Endothelial cell of umbilical vein (primary cell): ENCODE data around the gene PPP4C. TPM values are rescaled to one million over a fixed set of nuclear protein-coding genes. Genes with fewer than 3 reads are reported as not detected.
"Not testable (repeated sequence)": the region's sequence is repeated elsewhere in the genome, so short reads cannot be mapped to it uniquely, and the experiment has no call there.

ENCODE experiments used
- BruUV-seq: library from RNA; stranded (reverse); fragments of 400-500 nt; replicated peaks from 2 replicates; lab custom pipeline; 2021; lab: Mats Ljungman, UMichigan
- CTCF ChIA-PET: fragments of 300-600, 350-600 bp; sonication (Branson Sonifier 250); formaldehyde crosslinking; loops from one replicate; lab custom pipeline; 2021; ENCODE audit warnings: antibody characterized with exemption, inconsistent platforms; lab: Charles Lee
- POLR2A ChIA-PET: fragments of 300-600, 350-600 bp; sonication (Branson Sonifier 250); formaldehyde crosslinking; loops from one replicate; lab custom pipeline; 2021; ENCODE audit warnings: antibody characterized with exemption, inconsistent platforms; lab: Charles Lee
- DNase-seq: peaks from one replicate; pipeline ENCODE4 v3.0.0-alpha.2; 2011; ENCODE audit warnings: low read depth, low spot score
- FAIRE-seq: peaks from 2 replicates; lab custom pipeline; 2011; peaks lifted over from hg19 to GRCh38; lab: Jason Lieb, UNC
- H2AFZ ChIP-seq: 2 replicates; pipeline ENCODE4 v1.6.0; 2012; ENCODE audit warnings: low read depth, low read length, control low read depth, inconsistent platforms
- H3K27ac ChIP-seq: 2 replicates; pipeline ENCODE4 v1.5.1; 2011; ENCODE audit warnings: low read depth, mild to moderate bottlenecking, control low read depth, low read length, moderate library complexity; ENCODE audit not compliant: insufficient read depth
- H3K27me3 ChIP-seq, 2 experiments: 2 replicates each; pipeline versions ENCODE4 v1.6.0 to v1.6.1; 2011; ENCODE audit warnings: low read length in 2 of 2, mixed read lengths in 1 of 2; ENCODE audit not compliant: control insufficient read depth in 2 of 2, insufficient read depth in 2 of 2
- H3K36me3 ChIP-seq, 2 experiments: 2 replicates in 1 of 2; 3 replicates in 1 of 2; pipeline ENCODE4 v1.5.1; 2011; ENCODE audit warnings: low read length in 2 of 2, mild to moderate bottlenecking in 1 of 2, moderate library complexity in 1 of 2; ENCODE audit not compliant: control insufficient read depth in 2 of 2, insufficient read depth in 2 of 2; ENCODE audit errors: extremely low read depth in 1 of 2
- H3K4me1 ChIP-seq: 3 replicates; pipeline ENCODE4 v1.5.1; 2011; ENCODE audit warnings: mild to moderate bottlenecking, low read length; ENCODE audit not compliant: control insufficient read depth, insufficient read depth; ENCODE audit errors: extremely low read depth
- H3K4me2 ChIP-seq: 2 replicates; pipeline ENCODE4 v1.6.1; 2011; ENCODE audit warnings: low read length, control low read depth, mixed read lengths; ENCODE audit not compliant: insufficient read depth
- H3K4me3 ChIP-seq, 3 experiments: fragments of 200-600 bp in 1 of 3; sonication (generic), shearing (Covaris generic) in 1 of 3; replicated peaks in 1 of 3; 2 replicates each; pipeline ENCODE4 v1.5.1; 2011 to 2016; ENCODE audit warnings: control low read depth in 3 of 3, low read length in 3 of 3, mild to moderate bottlenecking in 2 of 3, inconsistent platforms in 1 of 3, low read depth in 1 of 3, moderate library complexity in 1 of 3; ENCODE audit not compliant: insufficient read depth in 1 of 3
- H3K79me2 ChIP-seq: 2 replicates; pipeline ENCODE4 v1.6.0; 2012; ENCODE audit warnings: low read length, inconsistent platforms; ENCODE audit not compliant: control insufficient read depth, insufficient read depth
- H3K9ac ChIP-seq: replicated peaks from 2 replicates; pipeline ENCODE3; 2011; ENCODE audit warnings: low read length, control low read depth; ENCODE audit not compliant: insufficient read depth; ENCODE audit errors: extremely low read depth
- H3K9me1 ChIP-seq: replicated peaks from 3 replicates; pipeline ENCODE4 v1.6.0; 2011; ENCODE audit warnings: mild to moderate bottlenecking, low read length; ENCODE audit not compliant: control insufficient read depth, insufficient read depth; ENCODE audit errors: extremely low read depth
- H3K9me3 ChIP-seq: replicated peaks from 2 replicates; pipeline ENCODE4 v1.5.1; 2012; ENCODE audit warnings: low read length, inconsistent platforms; ENCODE audit not compliant: control insufficient read depth, insufficient read depth
- H4K20me1 ChIP-seq: replicated peaks from 2 replicates; pipeline ENCODE3; 2011; ENCODE audit warnings: mild to moderate bottlenecking, low read length; ENCODE audit not compliant: control insufficient read depth, insufficient read depth; ENCODE audit errors: extremely low read depth
- JUN ChIP-seq: IDR thresholded peaks from 2 replicates; pipeline ENCODE4 v1.6.1; 2011; ENCODE audit warnings: borderline replicate concordance, low read depth; ENCODE audit not compliant: insufficient read length, insufficient read depth
- MAX ChIP-seq: IDR thresholded peaks from 2 replicates; pipeline ENCODE4 v1.6.1; 2011; ENCODE audit not compliant: insufficient read depth, insufficient read length
- dilution Hi-C: fragments of 300-500 bp; cut with MboI; formaldehyde crosslinking; loops from one replicate; pipeline ENCODE4 v1.15.0; 2019; ENCODE audit warnings: low sequenced_read_pairs; ENCODE audit not compliant: extremely low pct_ligation_motif_present
- intact Hi-C: fragments of 100-400 bp; cut with micrococcal nuclease; formaldehyde crosslinking; loops from one replicate; pipeline ENCODE4 v1.10.0; 2022
- polyA plus RNA-seq, 4 experiments: library from polyadenylated mRNA; depleted of rRNA in 3 of 4; stranded (reverse) in 3 of 4; unstranded in 1 of 4; fragments of >200 nt; gene quantifications; 2 replicates each; pipeline versions ENCODE4 v1.2.1 to v1.2.3, GENCODE V29; 2011 to 2012; ENCODE audit warnings: missing spikeins in 1 of 4
- total RNA-seq: library from RNA; stranded (reverse); gene quantifications from 2 replicates; pipeline ENCODE4 v1.2.3, GENCODE V29; 2021

PPP4C gene
- total and polyA plus RNA-seq, 2 donors (not counting 3 experiments of a cell fraction or from before 2014, with no cell fraction given) = 167 to 327 TPM

- dilution Hi-C loops = no loop called here
- Histone ChIP-seq H3K4me2 (no peak overlapping the region), H3K9ac (no peak overlapping the region), H3K36me3 (peaks cover 0 to 4% of the 10 kb centered on the region in 2 experiments), H3K4me1 (peaks cover 14% of the 10 kb centered on the region), H3K9me1 (no peaks in the 10 kb centered on the region), H3K27me3 (no peaks in the 10 kb centered on the region), H4K20me1 (no peaks in the 10 kb centered on the region), H3K9me3 (no peaks in the 10 kb centered on the region), H3K27ac (no peak overlapping the region), H2AFZ (no peak overlapping the region), H3K79me2 (peaks cover 5% of the 10 kb centered on the region), H3K4me3 (no peak overlapping the region)
- BruUV-seq = no TSS peak
- ChIA-PET CTCF (interaction anchor here (1.0 to 2.2 kb wide), 4 partner anchors 11 to 305 kb away, joined by 3 to 10 read pairs (median 4); partner anchors contain the start of genes DCTPP1, GDPD3 and TBX6), POLR2A (interaction anchor here (0.6 kb wide), 1 partner anchor 14 kb away, joined by 8 read pairs; no protein-coding TSS in a partner anchor)
- no peak for DNase-seq
- intact Hi-C loops = no loop called here
- FAIRE-seq = no peak
- TF ChIP-seq MAX (no peak), JUN (no peak)
These were observed 49.2 kb downstream of the PPP4C start for GRCh38 chr16:30124985-30125379.

GRCh38 chr16:30125690-30126089, 49.9 kb downstream of the PPP4C start:
- H3K9me3 ChIP-seq, H3K36me3 ChIP-seq, H3K9ac ChIP-seq, H3K4me2 ChIP-seq, H3K27me3 ChIP-seq, H2AFZ ChIP-seq, FAIRE-seq, POLR2A ChIA-PET, H4K20me1 ChIP-seq, BruUV-seq, H3K9me1 ChIP-seq, DNase-seq, H3K4me3 ChIP-seq, H3K79me2 ChIP-seq, H3K27ac ChIP-seq, intact Hi-C loops, dilution Hi-C loops: not testable (repeated sequence)
- CTCF ChIA-PET = interaction anchor here (1.0 to 1.1 kb wide), 2 partner anchors 12 to 70 kb away, joined by 3 to 4 read pairs; partner anchors contain the start of gene GDPD3
- H3K4me1 ChIP-seq = peaks cover 14% of the 10 kb centered on the region
